HG03432 (cell line): ENCODE measurements around the gene KCNJ5.
"Not testable (repeated sequence)": the region's sequence is repeated elsewhere in the genome, so short reads cannot be mapped to it uniquely, and the experiment has no call there.

ENCODE experiments used
- ATAC-seq: cut with Tn5 transposase; IDR thresholded peaks from one replicate; pipeline ENCODE4 v1.9.1; 2021; ENCODE audit warnings: mild to moderate bottlenecking, moderate library complexity; ENCODE audit not compliant: unreplicated experiment

Gene KCNJ5

DNA sequence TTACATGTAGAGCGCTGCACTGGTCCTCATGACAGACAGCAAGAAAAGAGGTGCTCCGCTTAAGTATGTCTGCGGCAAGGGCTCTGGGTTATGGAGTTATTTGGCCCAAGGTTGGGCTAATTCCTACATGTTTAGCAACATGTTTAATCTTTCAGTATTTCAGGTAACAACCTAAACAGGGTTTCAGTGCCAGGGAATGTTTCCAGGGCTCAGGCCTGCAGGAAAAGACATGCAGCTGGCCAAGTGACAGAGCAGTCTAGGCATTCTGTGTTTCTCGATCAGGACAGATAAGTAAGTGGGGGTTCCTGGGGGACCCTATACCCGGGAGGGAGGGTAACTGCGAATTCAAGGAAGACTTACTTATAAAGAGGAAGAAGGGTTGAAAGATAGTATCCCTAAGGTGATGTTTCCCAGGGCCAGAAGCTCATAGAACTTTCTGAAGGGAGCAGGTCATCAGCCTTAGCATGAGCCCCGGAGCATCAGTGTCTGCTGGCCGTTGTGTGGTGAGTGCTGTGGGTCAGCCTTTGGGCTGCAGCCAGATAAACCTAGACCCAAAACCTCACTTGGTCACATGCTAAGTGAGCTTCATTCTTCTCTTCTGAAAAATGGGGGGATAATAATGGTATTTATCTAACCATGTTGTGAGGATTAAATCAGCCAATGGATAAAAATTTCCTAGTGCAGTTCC, 18.4 kb downstream of the KCNJ5 start:
- ATAC-seq, result no peak

DNA sequence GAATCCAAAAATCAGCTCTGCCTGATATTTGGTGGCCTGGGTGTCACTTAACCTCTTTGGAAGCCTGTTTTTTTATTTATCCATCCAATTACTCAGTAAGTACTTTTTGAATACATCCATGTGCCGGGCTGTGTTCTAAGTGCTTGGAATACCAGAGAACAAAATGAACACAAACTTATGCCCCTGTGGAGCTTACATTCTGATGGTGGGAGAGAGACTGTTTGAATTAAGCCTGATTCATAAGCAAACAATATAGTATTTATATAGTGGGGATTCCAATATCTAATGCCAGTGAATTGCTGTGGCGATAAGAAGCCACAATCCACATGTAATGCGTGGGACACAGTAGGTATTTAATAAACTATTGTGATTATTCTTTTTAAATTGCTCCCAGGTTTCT, 19.4 kb downstream of the KCNJ5 start:
- ATAC-seq, result no peak

DNA sequence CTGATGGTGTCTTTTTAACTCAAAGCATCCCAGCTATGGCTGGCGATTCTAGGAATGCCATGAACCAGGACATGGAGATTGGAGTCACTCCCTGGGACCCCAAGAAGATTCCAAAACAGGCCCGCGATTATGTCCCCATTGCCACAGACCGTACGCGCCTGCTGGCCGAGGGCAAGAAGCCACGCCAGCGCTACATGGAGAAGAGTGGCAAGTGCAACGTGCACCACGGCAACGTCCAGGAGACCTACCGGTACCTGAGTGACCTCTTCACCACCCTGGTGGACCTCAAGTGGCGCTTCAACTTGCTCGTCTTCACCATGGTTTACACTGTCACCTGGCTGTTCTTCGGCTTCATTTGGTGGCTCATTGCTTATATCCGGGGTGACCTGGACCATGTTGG, 20.1 kb downstream of the KCNJ5 start:
- no peak for ATAC-seq

- ATAC-seq, result no peak
These were observed 20.5 kb downstream of the KCNJ5 start for GRCh38 chr11:128911701-128912100.

DNA sequence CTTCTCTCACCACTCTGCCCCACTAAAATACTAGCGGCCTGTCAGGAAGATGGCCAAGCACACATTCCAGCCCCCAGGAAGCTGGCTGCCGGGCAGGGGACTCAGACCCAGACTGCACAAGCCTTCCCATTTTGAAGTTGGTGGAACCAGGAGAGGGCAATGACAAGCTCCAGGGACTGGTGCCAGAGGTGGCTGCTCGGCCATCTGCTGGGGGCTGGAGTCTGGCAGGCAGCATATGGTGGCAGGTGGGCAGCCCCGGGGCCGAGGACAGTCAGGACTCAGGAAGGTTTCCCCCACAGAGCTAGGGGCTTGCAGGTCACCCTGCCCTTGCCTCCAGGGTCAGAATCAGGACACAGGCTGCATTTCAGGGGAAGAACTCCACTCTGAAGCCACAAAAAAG, 22.6 kb downstream of the KCNJ5 start:
- ATAC-seq, result no peak

DNA sequence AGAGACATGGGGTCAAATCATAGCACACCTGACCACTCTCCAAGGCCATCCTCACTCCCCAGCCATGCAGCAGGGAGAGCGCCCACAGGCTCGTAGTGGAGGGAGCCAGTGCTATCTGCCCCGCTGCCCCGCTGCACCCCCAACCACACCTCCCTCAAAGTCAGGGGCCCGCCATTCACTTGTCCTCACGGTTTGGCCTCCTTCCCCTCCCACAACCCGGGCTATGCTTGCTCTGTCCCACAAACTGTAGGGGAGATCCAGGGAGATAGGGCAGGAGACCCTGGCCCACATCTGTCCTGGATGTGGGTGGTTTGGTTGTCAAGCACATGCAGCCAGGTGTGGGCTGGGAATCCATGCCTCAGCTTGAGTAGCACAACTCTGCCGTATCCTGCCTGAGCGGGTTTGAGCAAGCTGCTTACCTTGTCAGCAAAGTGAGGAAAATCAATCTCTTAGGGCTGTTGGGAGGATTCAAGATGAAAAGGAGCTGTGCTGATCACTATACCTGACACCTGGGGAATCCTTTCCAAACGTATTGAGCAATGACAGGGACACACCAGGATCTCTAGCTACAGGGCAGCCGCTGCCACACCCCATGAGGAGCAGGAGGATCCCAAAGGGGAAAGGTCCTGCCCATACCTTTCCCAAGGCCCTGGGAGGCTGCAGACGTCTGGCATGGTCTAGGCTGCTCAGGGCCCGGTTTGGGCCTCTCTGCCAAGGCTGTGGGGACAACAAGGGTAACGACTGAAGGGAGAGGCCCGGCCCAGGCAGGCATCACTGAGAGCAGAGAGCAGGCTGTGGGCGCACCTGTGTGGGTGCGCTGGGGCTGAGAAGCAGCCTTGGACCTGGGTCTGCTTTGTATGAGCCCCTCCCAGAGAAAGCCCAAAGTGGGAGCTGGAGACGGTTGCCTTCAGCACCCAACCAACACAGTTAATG, 23.3 kb downstream of the KCNJ5 start:
- ATAC-seq, result no peak

- no peak for ATAC-seq
These were observed 24.0 kb downstream of the KCNJ5 start for GRCh38 chr11:128915149-128915521.

DNA sequence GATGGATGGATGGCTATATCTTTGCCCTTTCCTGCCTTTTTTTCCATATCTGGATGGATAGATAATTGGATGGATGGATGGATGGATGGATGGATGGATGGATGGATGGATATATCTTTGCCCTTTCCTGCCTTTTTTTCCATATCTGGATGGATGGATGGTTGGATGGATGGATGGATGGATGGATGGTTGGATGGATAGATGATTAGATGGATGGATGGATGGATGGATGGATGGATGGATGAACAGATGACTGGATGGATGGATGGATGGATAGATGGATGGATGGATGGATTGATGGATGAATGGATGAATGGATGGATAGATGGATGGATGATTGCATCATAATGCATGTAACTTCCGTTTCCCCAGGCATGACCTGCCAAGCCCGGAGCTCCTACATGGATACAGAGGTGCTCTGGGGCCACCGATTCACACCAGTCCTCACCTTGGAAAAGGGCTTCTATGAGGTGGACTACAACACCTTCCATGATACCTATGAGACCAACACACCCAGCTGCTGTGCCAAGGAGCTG, 24.9 kb downstream of the KCNJ5 start:
- ATAC-seq, result no peak

- ATAC-seq, result no peak
These were observed 25.5 kb downstream of the KCNJ5 start for GRCh38 chr11:128916681-128917080.

DNA sequence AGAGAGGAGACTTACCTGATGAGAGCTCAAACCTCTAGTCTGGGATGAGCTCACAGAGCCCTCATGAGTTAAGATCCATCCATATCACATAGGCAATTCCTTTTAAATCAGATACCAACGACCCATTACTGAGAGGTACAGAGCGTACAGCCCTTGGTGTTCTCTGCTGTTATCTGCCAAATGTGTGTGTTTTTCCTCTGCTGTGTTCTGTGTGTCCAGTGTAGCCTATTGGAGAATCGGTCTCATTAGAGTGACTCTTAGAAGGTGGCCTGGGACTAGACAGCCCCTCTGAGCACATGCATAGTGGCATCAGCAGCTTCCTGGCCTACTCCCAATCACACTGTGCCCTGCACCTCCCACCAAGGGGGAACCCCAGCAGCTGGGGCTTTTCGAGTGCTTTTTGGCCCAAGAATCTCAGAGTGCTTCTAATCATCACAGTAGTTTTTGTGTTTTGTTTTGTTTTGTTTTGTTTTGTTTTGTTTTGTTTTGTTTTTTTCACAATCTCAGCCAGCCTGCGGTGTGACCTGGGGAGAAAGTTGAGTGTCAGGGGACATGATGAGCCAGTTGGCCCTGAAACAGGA, 26.1 kb downstream of the KCNJ5 start:
- peak; percentile 58 for ATAC-seq

DNA sequence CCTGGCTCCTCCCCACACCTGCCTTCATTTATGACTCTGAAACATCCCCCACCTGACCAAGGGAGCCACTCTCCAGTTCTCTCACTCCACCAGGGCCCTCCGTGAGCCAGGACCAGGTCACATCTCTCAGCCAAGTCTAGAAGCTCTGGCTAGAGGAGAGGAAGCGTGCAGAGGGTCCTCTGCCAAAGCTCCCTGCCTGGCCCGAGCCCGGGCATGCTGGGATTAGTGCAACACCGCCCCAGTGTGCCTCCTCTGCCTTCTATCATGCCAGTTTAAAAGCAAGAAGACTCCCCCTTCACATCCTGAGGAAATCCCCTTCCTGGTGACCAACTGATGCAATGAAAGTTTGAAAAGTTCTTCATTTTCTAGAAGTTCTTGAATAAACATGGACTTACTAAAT, 28.1 kb downstream of the KCNJ5 start:
- peak; percentile 34 for ATAC-seq

GRCh38 chr11:128919635-128920034, 28.5 kb downstream of the KCNJ5 start:
- not testable (repeated sequence) for ATAC-seq

- ATAC-seq, result no peak
These were observed 29.5 kb downstream of the KCNJ5 start for GRCh38 chr11:128920666-128921065.

- no peak for ATAC-seq
These were observed 30.6 kb downstream of the KCNJ5 start for GRCh38 chr11:128921793-128922192.

GRCh38 chr11:128924104-128924503, 32.9 kb downstream of the KCNJ5 start:
- ATAC-seq, result no peak

GRCh38 chr11:128924510-128925249, 33.5 kb downstream of the KCNJ5 start:
- no peak for ATAC-seq

DNA sequence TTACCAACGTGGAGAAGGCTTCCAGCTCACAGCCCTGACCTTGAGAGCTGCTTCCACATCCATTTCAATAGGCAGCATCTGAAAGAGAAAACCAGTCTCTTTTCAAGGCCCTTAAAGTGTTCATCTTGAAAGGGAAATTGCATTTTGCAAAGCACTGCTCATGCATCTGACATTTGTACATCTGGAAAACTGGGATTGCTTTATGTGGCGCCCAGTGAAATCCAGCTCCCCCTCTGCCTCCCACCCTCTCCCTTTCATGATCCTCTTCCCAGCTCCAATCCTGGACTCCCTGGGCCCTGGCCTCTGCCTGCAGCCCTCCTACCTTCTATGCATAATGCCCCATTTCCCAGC, 34.1 kb downstream of the KCNJ5 start:
- no peak for ATAC-seq

GRCh38 chr11:128926000-128926399, 34.8 kb downstream of the KCNJ5 start:
- ATAC-seq, result no peak

GRCh38 chr11:128926437-128927107, 35.4 kb downstream of the KCNJ5 start:
- ATAC-seq, result no peak

DNA sequence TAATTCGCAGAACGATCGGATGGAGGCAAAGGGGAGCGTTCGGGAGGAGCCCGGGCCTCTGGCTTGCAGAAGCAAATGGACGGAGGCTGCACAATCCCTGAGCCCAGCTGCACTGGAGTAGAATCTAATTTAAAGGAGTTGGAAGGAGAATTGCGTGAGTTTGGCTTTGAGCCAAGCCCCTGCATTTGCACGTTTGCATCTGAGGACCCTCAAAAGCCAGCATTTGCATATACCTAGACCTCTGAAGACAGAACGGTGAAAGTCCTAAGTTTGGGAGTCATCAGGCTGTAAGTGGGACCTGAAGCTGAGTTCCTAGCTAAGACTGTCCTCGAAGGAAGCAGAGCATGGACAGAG, 35.9 kb downstream of the KCNJ5 start:
- no peak for ATAC-seq
